HepG2 (cell line): ENCODE measurements around the gene NCBP3. TPM values are rescaled to one million over a fixed set of nuclear protein-coding genes. Genes with fewer than 3 reads are reported as not detected.

Source experiments
- ATAC-seq: fragments of 200-7000 bp; cut with Tn5 transposase; 3 replicates; pipeline ENCODE4 v1.9.1; 2020; ENCODE audit warnings: mild to moderate bottlenecking, moderate library complexity
- BruUV-seq: library from RNA; stranded (reverse); fragments of 400-500 nt; replicated peaks from 2 replicates; lab custom pipeline; 2021; lab: Mats Ljungman, UMichigan
- CTCF ChIA-PET: fragments of 300-600 bp; formaldehyde crosslinking; extraction: SDS; loops from one replicate; lab custom pipeline; 2021; ENCODE audit warnings: low total read pairs, inconsistent platforms, low intra/inter-chr PET ratio; lab: Yijun Ruan, JAX
- POLR2A ChIA-PET: fragments of 350-600 bp; sonication (Branson Sonifier 250); formaldehyde crosslinking; loops from one replicate; lab custom pipeline; 2020; ENCODE audit warnings: antibody characterized with exemption, inconsistent platforms; lab: Yijun Ruan, JAX
- DNase-seq: peaks from one replicate; pipeline ENCODE4 v3.0.0-alpha.2; 2015; ENCODE audit warnings: low spot score
- FAIRE-seq: peaks from 3 replicates; lab custom pipeline; 2011; peaks lifted over from hg19 to GRCh38; lab: Jason Lieb, UNC
- H2AFZ ChIP-seq: one replicate; pipeline ENCODE4 v1.6.1; 2011; ENCODE audit warnings: low read length, inconsistent platforms
- H3K27ac ChIP-seq: fragments of 300-600 bp; 3 replicates; pipeline ENCODE4 v1.8.0; 2011; ENCODE audit warnings: mixed run types, mild to moderate bottlenecking, mixed read lengths, low read length, inconsistent platforms; ENCODE audit not compliant: insufficient read depth; ENCODE audit errors: extremely low read length
- H3K27me3 ChIP-seq, 2 experiments: fragments of 200-600 bp in 1 of 2; 2 replicates in 1 of 2; 3 replicates in 1 of 2; pipeline versions ENCODE4 v1.6.0 to v1.8.0; 2011; ENCODE audit warnings: low read length in 2 of 2, mild to moderate bottlenecking in 2 of 2, moderate library complexity in 2 of 2, inconsistent platforms in 1 of 2; ENCODE audit not compliant: insufficient read depth in 2 of 2, control insufficient read depth in 1 of 2
- H3K36me3 ChIP-seq, 2 experiments: fragments of 200-600 bp in 1 of 2; replicated peaks in 1 of 2; 2 replicates in 1 of 2; 3 replicates in 1 of 2; pipeline versions ENCODE4 v1.5.1 to v1.8.0; 2011; ENCODE audit warnings: low read length in 2 of 2, inconsistent platforms in 1 of 2; ENCODE audit not compliant: insufficient read depth in 2 of 2, control insufficient read depth in 1 of 2
- H3K4me1 ChIP-seq: 2 replicates; pipeline ENCODE4 v1.5.1; 2012; ENCODE audit warnings: low read length, inconsistent platforms; ENCODE audit not compliant: insufficient read depth
- H3K4me2 ChIP-seq: 2 replicates; pipeline ENCODE4 v1.6.0; 2011; ENCODE audit warnings: low read depth, low read length, inconsistent platforms
- H3K4me3 ChIP-seq, 3 experiments: fragments of 200-600 bp in 1 of 3; sonication (generic), shearing (Covaris generic) in 1 of 3; replicated peaks in 1 of 3; 2 replicates each; pipeline ENCODE4 v1.5.1; 2011 to 2016; ENCODE audit warnings: low read length in 3 of 3, inconsistent platforms in 2 of 3, low read depth in 2 of 3, mild to moderate bottlenecking in 2 of 3, control low read depth in 1 of 3, mixed read lengths in 1 of 3; ENCODE audit not compliant: insufficient read depth in 1 of 3
- H3K79me2 ChIP-seq: one replicate; pipeline ENCODE4 v1.6.1; 2011; ENCODE audit warnings: low read length, inconsistent platforms; ENCODE audit not compliant: insufficient read depth
- H3K9ac ChIP-seq: 2 replicates; pipeline ENCODE4 v1.6.0; 2011; ENCODE audit warnings: mild to moderate bottlenecking, low read depth, low read length, inconsistent platforms; ENCODE audit not compliant: insufficient read depth
- H3K9me3 ChIP-seq: 2 replicates; pipeline ENCODE4 v1.5.1; 2012; ENCODE audit warnings: mild to moderate bottlenecking, low read length
- H4K20me1 ChIP-seq: 2 replicates; pipeline ENCODE4 v1.6.0; 2011; ENCODE audit warnings: inconsistent platforms, mild to moderate bottlenecking, low read length, moderate library complexity; ENCODE audit not compliant: insufficient read depth
- CENPX ChIP-seq: sonication (generic); formaldehyde crosslinking; IDR thresholded peaks from 2 replicates; pipeline ENCODE4 v1.9.0; 2021; ENCODE audit warnings: mild to moderate bottlenecking, missing genetic modification reagents, moderate library complexity
- GFI1 ChIP-seq: sonication (generic); formaldehyde crosslinking; IDR thresholded peaks from 2 replicates; pipeline ENCODE4 v1.5.0; 2020; ENCODE audit warnings: missing genetic modification reagents, mild to moderate bottlenecking, borderline replicate concordance
- PAWR ChIP-seq: sonication (generic); formaldehyde crosslinking; IDR thresholded peaks from 2 replicates; pipeline ENCODE4 v1.4.0; 2020; ENCODE audit warnings: missing genetic modification reagents, mild to moderate bottlenecking, borderline replicate concordance
- SAP130 ChIP-seq: IDR thresholded peaks from 2 replicates; pipeline ENCODE4 v1.6.1; 2016; ENCODE audit warnings: low read depth
- STAG1 ChIP-seq: sonication (generic); formaldehyde crosslinking; IDR thresholded peaks from 2 replicates; pipeline ENCODE4 v1.4.0; 2020; ENCODE audit warnings: missing genetic modification reagents
- ZNF382 ChIP-seq: sonication (generic); formaldehyde crosslinking; IDR thresholded peaks from 2 replicates; pipeline ENCODE4 v1.5.0; 2020; ENCODE audit warnings: missing genetic modification reagents, mild to moderate bottlenecking, borderline replicate concordance
- WGBS: methylation state at CpG from one replicate; pipeline ENCODE4 v1.1.6; 2017; ENCODE audit warnings: low lambda C conversion rate; 5-methylcytosine and 5-hydroxymethylcytosine counted together
- in situ Hi-C: cut with HindIII; loops from 2 replicates; pipeline ENCODE4 v1.10.0; 2017; ENCODE audit warnings: low pct_unique_long_range_greater_than_20kb; ENCODE audit not compliant: extremely low pct_ligation_motif_present
- intact Hi-C: fragments of 100-400 bp; cut with micrococcal nuclease; formaldehyde crosslinking; loops from one replicate; pipeline ENCODE4 v1.10.0; 2022; ENCODE audit not compliant: unreplicated experiment
- polyA plus RNA-seq, 8 experiments: library from polyadenylated mRNA; depleted of rRNA in 3 of 8; stranded (reverse) in 7 of 8; unstranded in 1 of 8; fragments of >200 nt; fragmentation: Illumina TruSeq in 4 of 8; extraction: Trizol in 4 of 8; gene quantifications; 2 replicates each; pipeline versions ENCODE4 v1.2.1 to v1.2.3, GENCODE V29; 2011 to 2016; ENCODE audit warnings: low read depth in 4 of 8, missing spikeins in 1 of 8, mixed read lengths in 1 of 8; ENCODE audit not compliant: insufficient read depth in 1 of 8
- total RNA-seq, 5 experiments: library from RNA; depleted of rRNA; stranded (reverse); fragments of >200 nt; fragmentation: Illumina TruSeq; extraction: Trizol; gene quantifications; 2 replicates each; pipeline ENCODE4 v1.2.3, GENCODE V29; 2016; ENCODE audit warnings: low read depth in 1 of 5
- TF ChIP-seq, protein P1 (sequence below), 2 experiments: sonication (generic) in 1 of 2; formaldehyde crosslinking in 1 of 2; IDR thresholded peaks; 2 replicates each; pipeline versions ENCODE4 v1.4.0 to v1.6.1; 2018 to 2020; ENCODE audit warnings: missing genetic modification reagents in 2 of 2, borderline replicate concordance in 1 of 2, low read depth in 1 of 2, mild to moderate bottlenecking in 1 of 2, missing biosample characterization in 1 of 2
- TF ChIP-seq, protein P2 (sequence below): sonication (generic); formaldehyde crosslinking; IDR thresholded peaks from 2 replicates; pipeline ENCODE4 v1.5.0; 2020; ENCODE audit warnings: mild to moderate bottlenecking, missing genetic modification reagents, moderate library complexity
- TF ChIP-seq, protein P3 (sequence below): sonication (generic); formaldehyde crosslinking; IDR thresholded peaks from 2 replicates; pipeline ENCODE4 v1.4.0; 2020; ENCODE audit warnings: missing genetic modification reagents

NCBP3 gene
- total and polyA plus RNA-seq, 2 of the 13 experiments (the other 11 are each of a cell fraction or from before 2014, with no cell fraction given) = 19.5 to 24.8 TPM

- TF ChIP-seq, protein P1, sequence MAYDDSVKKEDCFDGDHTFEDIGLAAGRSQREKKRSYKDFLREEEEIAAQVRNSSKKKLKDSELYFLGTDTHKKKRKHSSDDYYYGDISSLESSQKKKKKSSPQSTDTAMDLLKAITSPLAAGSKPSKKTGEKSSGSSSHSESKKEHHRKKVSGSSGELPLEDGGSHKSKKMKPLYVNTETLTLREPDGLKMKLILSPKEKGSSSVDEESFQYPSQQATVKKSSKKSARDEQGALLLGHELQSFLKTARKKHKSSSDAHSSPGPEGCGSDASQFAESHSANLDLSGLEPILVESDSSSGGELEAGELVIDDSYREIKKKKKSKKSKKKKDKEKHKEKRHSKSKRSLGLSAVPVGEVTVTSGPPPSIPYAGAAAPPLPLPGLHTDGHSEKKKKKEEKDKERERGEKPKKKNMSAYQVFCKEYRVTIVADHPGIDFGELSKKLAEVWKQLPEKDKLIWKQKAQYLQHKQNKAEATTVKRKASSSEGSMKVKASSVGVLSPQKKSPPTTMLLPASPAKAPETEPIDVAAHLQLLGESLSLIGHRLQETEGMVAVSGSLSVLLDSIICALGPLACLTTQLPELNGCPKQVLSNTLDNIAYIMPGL (CRISPR knock-in tag; IDR thresholded peaks at IDR 0.05; ENCODE audit: borderline replicate concordance in 1 of 2, low read depth in 1 of 2) = 0 out of 4 replicates have a peak, but pooled peaks of 1 of the 2 experiments have one; percentile 29
- TF ChIP-seq SAP130 = peak; percentile 24; the same call in 1 of the 2 replicates
- TF ChIP-seq ZNF382 (CRISPR knock-in tag) = no peak
- TF ChIP-seq PAWR (CRISPR knock-in tag) = no peak
- TF ChIP-seq STAG1 = peak; percentile 50
- TF ChIP-seq CENPX (CRISPR knock-in tag) = no peak
- TF ChIP-seq, protein P2, sequence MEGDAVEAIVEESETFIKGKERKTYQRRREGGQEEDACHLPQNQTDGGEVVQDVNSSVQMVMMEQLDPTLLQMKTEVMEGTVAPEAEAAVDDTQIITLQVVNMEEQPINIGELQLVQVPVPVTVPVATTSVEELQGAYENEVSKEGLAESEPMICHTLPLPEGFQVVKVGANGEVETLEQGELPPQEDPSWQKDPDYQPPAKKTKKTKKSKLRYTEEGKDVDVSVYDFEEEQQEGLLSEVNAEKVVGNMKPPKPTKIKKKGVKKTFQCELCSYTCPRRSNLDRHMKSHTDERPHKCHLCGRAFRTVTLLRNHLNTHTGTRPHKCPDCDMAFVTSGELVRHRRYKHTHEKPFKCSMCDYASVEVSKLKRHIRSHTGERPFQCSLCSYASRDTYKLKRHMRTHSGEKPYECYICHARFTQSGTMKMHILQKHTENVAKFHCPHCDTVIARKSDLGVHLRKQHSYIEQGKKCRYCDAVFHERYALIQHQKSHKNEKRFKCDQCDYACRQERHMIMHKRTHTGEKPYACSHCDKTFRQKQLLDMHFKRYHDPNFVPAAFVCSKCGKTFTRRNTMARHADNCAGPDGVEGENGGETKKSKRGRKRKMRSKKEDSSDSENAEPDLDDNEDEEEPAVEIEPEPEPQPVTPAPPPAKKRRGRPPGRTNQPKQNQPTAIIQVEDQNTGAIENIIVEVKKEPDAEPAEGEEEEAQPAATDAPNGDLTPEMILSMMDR (CRISPR knock-in tag) = peak; percentile 76
Measured at GRCh38 chr17:3843935-3844516, 2.0 kb downstream of the NCBP3 start (continued).

- Histone ChIP-seq H3K36me3 (peaks cover 19 to 61% of the 10 kb centered on the region in 2 experiments), H3K9ac (no peak overlapping the region), H3K4me2 (no peak overlapping the region), H3K4me3 (no peak overlapping the region), H4K20me1 (0 out of 2 replicates have a peak, but pooled peaks cover under 1% of the 10 kb centered on the region), H3K9me3 (no peaks in the 10 kb centered on the region), H3K79me2 (peaks cover 13% of the 10 kb centered on the region), H3K27ac (no peak overlapping the region), H2AFZ (no peak overlapping the region), H3K4me1 (peaks cover 1% of the 10 kb centered on the region), H3K27me3 (no peaks in the 10 kb centered on the region)
- 91% methylated on average over 12 of the region's 12 CpGs for WGBS
- no peak for FAIRE-seq
- ChIA-PET CTCF (no interaction called here), POLR2A (interaction anchor here (0.5 kb wide), 1 partner anchor 100 kb away, joined by 4 read pairs; no protein-coding TSS in a partner anchor)
- no peak for TF ChIP-seq GFI1 (CRISPR knock-in tag)
- TF ChIP-seq, protein P3, sequence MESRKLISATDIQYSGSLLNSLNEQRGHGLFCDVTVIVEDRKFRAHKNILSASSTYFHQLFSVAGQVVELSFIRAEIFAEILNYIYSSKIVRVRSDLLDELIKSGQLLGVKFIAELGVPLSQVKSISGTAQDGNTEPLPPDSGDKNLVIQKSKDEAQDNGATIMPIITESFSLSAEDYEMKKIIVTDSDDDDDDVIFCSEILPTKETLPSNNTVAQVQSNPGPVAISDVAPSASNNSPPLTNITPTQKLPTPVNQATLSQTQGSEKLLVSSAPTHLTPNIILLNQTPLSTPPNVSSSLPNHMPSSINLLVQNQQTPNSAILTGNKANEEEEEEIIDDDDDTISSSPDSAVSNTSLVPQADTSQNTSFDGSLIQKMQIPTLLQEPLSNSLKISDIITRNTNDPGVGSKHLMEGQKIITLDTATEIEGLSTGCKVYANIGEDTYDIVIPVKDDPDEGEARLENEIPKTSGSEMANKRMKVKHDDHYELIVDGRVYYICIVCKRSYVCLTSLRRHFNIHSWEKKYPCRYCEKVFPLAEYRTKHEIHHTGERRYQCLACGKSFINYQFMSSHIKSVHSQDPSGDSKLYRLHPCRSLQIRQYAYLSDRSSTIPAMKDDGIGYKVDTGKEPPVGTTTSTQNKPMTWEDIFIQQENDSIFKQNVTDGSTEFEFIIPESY (CRISPR knock-in tag) = peak; percentile 35; the same call in 1 of the 2 replicates
- in situ Hi-C loops = no loop called here
- no peak for ATAC-seq
- DNase-seq = no peak
- no TSS peak for BruUV-seq
- intact Hi-C loops = no loop called here
Measured at GRCh38 chr17:3838206-3838605, 7.8 kb downstream of the NCBP3 start.
